Measurements from ENCODE around the gene REXO4. TPM values are rescaled to one million over a fixed set of nuclear protein-coding genes. Genes with fewer than 3 reads are reported as not detected.

The REXO4 gene
- total and polyA plus RNA-seq, 9 of the 15 experiments (the other 6 are each of a cell fraction or from before 2014, with no cell fraction given) = 3.4 to 72.9 (median 31.1) TPM

DNA sequence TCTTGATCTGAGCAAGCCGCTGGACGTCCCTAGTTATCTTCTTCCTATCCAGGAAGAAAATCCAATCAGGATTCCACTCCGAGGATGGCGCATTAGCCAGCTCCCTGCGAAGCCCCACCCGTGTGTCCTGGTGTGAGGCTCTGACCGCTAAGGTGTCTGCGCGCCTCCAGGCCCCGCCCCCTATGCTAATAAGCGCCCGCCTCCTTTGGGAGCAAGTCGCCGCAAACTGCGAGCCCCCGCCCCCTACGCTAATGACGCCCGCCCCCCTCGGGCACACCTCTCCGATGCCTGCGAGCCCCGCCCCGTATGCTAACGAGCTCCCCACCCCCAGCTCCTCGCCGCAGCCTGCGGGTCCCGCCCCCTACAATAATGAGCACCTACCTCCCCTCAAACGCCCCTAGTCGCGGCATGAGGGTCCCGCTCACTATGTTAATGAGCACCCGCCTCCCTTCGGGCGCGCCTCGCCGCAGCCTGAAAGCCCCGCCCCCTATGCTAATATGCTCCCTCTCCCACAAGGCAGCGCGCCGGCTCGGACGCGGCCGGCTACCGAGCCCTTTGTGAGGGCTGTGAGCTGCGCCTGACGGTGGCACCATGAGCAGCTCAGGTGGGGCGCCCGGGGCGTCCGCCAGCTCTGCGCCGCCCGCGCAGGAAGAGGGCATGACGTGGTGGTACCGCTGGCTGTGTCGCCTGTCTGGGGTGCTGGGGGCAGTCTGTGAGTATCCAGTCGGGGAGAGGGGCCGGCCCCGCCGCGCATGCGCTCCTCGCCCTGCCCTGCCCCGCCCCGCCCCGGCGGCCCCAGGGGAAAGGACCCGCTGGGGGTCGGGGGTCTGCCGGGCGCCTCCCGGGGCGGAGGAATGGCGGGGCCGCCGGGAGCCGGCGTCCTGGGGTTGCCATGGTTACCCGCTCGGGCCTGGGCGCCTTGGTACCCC, 41.9 kb upstream of the REXO4 start, which contains the start of gene CACFD1 (continued):
- TF ChIP-seq, protein P1, sequence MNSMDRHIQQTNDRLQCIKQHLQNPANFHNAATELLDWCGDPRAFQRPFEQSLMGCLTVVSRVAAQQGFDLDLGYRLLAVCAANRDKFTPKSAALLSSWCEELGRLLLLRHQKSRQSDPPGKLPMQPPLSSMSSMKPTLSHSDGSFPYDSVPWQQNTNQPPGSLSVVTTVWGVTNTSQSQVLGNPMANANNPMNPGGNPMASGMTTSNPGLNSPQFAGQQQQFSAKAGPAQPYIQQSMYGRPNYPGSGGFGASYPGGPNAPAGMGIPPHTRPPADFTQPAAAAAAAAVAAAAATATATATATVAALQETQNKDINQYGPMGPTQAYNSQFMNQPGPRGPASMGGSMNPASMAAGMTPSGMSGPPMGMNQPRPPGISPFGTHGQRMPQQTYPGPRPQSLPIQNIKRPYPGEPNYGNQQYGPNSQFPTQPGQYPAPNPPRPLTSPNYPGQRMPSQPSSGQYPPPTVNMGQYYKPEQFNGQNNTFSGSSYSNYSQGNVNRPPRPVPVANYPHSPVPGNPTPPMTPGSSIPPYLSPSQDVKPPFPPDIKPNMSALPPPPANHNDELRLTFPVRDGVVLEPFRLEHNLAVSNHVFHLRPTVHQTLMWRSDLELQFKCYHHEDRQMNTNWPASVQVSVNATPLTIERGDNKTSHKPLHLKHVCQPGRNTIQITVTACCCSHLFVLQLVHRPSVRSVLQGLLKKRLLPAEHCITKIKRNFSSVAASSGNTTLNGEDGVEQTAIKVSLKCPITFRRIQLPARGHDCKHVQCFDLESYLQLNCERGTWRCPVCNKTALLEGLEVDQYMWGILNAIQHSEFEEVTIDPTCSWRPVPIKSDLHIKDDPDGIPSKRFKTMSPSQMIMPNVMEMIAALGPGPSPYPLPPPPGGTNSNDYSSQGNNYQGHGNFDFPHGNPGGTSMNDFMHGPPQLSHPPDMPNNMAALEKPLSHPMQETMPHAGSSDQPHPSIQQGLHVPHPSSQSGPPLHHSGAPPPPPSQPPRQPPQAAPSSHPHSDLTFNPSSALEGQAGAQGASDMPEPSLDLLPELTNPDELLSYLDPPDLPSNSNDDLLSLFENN (IDR thresholded peaks at IDR 0.05; ENCODE audit: low read depth in 2 of 2, low read length in 2 of 2) = no peak
- TF ChIP-seq E2F3 (CRISPR knock-in tag; IDR thresholded peaks at IDR 0.05) (no peak), GTF2F1 (IDR thresholded peaks at IDR 0.05; ENCODE audit: low read depth, low read length) (no peak), ESRRB (CRISPR knock-in tag; IDR thresholded peaks at IDR 0.05; ENCODE audit: borderline replicate concordance) (no peak), GABPB1 (CRISPR knock-in tag; IDR thresholded peaks at IDR 0.05) (peak; percentile 54; the same call in 1 of the 2 replicates), ZNF785 (CRISPR knock-in tag; IDR thresholded peaks at IDR 0.05) (no peak), ZKSCAN1 (IDR thresholded peaks at IDR 0.05; ENCODE audit: low read depth, low read length) (no peak), ZNF24 (IDR thresholded peaks at IDR 0.05) (no peak), TOE1 (IDR thresholded peaks at IDR 0.05; ENCODE audit: borderline replicate concordance) (no peak), TOE1 (CRISPR knock-in tag; IDR thresholded peaks at IDR 0.05; ENCODE audit: borderline replicate concordance, low read depth) (no peak), HNRNPUL1 (IDR thresholded peaks at IDR 0.05; ENCODE audit: low read length) (no peak), HDAC8 (tag; IDR thresholded peaks at IDR 0.05) (no peak), STAT5B (CRISPR knock-in tag; IDR thresholded peaks at IDR 0.05) (no peak), CBFA2T3 (IDR thresholded peaks at IDR 0.05) (no peak), RBFOX2 (IDR thresholded peaks at IDR 0.05; ENCODE audit: low read depth, low read length) (peak; percentile 65), ERF (CRISPR knock-in tag; IDR thresholded peaks at IDR 0.05) (no peak), ZNF12 (CRISPR knock-in tag; IDR thresholded peaks at IDR 0.05) (no peak), CHD1 (IDR thresholded peaks at IDR 0.05; ENCODE audit: low read length) (no peak), RBM17 (IDR thresholded peaks at IDR 0.05; ENCODE audit: borderline replicate concordance, low read depth, low read length) (no peak)
- TF ChIP-seq, protein P2, sequence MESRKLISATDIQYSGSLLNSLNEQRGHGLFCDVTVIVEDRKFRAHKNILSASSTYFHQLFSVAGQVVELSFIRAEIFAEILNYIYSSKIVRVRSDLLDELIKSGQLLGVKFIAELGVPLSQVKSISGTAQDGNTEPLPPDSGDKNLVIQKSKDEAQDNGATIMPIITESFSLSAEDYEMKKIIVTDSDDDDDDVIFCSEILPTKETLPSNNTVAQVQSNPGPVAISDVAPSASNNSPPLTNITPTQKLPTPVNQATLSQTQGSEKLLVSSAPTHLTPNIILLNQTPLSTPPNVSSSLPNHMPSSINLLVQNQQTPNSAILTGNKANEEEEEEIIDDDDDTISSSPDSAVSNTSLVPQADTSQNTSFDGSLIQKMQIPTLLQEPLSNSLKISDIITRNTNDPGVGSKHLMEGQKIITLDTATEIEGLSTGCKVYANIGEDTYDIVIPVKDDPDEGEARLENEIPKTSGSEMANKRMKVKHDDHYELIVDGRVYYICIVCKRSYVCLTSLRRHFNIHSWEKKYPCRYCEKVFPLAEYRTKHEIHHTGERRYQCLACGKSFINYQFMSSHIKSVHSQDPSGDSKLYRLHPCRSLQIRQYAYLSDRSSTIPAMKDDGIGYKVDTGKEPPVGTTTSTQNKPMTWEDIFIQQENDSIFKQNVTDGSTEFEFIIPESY (CRISPR knock-in tag; IDR thresholded peaks at IDR 0.05) = no peak
- TF ChIP-seq, protein P3, sequence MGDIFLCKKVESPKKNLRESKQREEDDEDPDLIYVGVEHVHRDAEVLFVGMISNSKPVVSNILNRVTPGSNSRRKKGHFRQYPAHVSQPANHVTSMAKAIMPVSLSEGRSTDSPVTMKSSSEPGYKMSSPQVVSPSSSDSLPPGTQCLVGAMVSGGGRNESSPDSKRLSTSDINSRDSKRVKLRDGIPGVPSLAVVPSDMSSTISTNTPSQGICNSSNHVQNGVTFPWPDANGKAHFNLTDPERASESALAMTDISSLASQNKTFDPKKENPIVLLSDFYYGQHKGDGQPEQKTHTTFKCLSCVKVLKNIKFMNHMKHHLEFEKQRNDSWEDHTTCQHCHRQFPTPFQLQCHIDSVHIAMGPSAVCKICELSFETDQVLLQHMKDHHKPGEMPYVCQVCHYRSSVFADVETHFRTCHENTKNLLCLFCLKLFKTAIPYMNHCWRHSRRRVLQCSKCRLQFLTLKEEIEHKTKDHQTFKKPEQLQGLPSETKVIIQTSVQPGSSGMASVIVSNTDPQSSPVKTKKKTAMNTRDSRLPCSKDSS (IDR thresholded peaks at IDR 0.05; ENCODE audit: low read depth, partially characterized antibody) = no peak
- TF ChIP-seq, protein P4, sequence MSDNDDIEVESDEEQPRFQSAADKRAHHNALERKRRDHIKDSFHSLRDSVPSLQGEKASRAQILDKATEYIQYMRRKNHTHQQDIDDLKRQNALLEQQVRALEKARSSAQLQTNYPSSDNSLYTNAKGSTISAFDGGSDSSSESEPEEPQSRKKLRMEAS (CRISPR knock-in tag; IDR thresholded peaks at IDR 0.05) = peak; percentile 39; the same call in 1 of the 2 replicates
